HG02943 (cell line): ENCODE measurements around the gene FBXO22.
"Not testable (repeated sequence)": the region's sequence is repeated elsewhere in the genome, so short reads cannot be mapped to it uniquely, and the experiment has no call there.

ENCODE experiments used
- ATAC-seq: cut with Tn5 transposase; IDR thresholded peaks from one replicate; pipeline ENCODE4 v1.9.1; 2021; ENCODE audit warnings: mild to moderate bottlenecking, low read depth, moderate library complexity; ENCODE audit not compliant: unreplicated experiment

The FBXO22 gene

DNA sequence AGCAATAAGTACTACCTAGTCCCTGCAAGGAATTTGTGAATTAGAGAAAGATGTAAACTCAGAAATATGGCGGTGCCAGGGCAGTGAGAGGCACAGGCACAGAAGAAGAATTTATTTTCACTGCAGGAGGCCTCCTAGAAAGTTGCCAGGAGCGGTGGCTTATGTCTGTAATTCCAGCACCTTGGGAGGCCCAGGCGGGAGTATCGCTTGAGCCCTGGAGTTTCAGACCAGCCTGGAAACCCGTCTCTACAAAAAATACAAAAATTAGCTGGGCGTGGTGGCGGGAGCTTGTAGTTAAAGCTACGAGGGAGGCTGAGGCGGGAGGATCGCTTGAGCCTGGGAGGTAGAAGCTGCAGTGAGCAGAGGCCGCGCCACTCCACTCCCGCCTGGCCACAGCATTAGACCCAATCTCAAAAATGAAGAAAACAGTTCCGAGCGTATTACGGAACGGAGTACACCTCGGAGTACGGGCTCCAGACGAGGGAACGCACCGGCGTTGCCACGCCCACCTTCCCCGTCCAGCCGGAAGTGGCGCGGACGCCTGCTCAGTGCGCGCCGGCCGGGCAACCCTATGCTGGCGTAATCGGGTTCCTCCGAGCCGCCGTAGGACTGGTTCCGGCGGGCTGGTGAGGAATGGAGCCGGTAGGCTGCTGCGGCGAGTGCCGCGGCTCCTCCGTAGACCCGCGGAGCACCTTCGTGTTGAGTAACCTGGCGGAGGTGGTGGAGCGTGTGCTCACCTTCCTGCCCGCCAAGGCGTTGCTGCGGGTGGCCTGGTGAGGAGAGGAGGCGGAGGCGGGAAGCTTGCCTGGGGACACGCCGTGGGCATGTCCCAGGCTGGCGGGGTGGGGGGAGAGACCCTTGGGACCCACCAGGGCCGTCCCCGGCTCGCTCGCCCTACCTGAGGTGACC, at the start of gene FBXO22:
TSS of gene FBXO22 (plus strand) at position 548 of the 909 bp plus-strand sequence. CDS start at position 634, 86 bp downstream.
- peak; percentile 83 for ATAC-seq

DNA sequence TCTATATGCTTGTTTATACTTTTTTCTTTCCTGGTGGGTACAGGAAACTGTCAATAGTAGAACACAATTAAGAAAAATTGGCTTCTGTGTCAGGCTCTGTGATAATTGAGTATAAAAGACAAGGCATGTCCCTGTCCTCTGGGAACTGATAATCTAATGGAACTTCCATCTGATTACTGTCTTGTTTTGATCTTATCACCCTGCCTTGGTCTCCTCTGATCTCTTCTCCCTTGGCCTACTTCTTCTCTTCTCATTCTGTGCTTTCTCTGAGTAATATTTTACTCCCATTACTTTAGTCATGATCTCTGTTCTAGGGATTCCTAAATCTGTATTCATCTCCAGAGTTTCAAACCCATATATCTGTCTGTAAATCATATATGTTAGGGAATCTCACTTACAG, 45.8 kb upstream of the FBXO22 start:
- no peak for ATAC-seq

DNA sequence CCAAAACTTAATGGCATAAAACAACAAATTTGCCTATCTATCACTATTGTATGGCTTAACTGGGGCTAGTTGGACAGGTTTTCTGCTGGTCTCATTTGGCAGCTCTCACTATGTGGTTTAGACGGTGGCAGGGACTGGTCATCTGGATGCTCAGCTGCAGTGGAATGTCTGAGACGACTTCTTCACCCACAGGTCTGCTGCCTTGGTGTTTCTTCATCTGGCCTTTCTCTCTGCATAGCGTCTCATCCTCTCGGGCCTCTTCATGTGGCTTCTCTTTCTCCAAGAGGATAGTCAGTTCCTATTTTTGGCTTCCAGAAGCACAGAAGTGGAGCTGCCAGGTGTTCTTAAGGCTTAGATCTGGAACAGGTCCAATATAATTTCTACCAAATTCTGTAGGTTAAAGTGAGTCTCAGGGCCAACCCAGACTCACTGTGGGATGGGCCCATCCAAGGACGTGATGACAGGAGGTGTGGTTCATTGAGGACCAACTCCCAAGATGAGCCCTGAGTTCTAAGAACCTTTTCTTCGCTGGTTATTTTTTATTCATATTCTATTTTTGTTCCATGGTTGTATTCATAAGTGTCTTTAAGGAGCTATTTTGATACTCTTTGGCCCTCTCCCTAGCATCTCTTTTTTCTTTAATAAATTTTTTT, 41.8 kb upstream of the FBXO22 start:
- ATAC-seq = no peak

DNA sequence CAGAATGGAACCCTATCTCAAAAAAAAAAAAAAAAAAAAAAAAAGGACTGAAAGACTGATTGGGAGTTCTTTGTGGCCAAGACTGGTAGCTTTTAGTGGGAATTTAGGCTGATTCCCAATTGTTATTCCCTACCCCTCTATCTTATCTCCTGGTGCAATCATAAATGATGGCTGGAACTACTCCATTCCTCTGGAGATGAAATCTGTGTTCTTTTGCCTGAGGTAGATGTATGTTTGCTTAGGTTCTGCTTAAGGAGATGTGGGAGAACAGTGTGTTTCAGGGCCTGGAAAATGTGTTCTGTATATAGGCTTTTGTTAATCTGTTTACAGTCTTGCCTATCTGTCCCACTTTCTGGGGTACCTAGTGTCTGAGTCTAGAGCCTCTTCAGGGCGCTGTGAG, 40.9 kb upstream of the FBXO22 start:
- ATAC-seq = no peak

DNA sequence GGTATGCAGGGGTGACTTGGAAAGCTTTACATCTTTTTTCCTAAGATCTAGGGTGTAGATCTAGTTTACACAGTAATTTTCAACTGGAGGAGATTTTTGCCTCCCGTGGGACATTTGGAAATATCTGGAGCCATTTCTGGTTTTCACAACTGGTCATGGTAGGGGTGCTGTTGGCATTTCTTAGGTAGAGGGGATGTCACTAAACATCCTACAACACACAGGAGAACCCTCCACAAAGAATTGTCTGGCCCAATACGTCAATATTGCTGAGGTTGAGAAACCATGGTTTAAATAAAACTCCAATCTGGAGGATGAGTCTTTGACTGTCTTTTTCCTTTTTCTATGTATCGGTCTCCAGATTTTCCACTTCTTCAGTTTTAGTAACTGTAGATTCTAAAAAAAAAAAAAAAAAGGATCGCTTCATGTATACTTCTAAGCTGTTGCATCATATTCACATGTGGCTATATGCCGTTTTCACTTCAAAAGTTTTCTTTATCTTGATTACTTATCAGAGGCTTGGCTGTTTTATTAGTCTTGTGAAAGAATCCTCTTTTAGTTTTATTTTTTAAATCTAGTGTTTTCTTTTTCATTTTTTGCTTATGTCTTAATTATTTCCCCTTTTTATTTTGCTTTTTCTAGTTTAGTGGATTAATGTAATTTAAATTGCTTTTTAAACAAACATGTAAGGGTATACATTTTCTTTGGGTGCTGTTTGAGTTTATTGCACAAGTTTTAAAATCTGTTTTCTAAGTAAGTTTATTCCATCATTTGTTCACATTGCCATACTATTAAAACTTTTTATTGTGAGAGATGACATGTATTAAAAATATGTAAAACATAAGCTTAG, 39.2 kb upstream of the FBXO22 start:
- ATAC-seq = no peak

DNA sequence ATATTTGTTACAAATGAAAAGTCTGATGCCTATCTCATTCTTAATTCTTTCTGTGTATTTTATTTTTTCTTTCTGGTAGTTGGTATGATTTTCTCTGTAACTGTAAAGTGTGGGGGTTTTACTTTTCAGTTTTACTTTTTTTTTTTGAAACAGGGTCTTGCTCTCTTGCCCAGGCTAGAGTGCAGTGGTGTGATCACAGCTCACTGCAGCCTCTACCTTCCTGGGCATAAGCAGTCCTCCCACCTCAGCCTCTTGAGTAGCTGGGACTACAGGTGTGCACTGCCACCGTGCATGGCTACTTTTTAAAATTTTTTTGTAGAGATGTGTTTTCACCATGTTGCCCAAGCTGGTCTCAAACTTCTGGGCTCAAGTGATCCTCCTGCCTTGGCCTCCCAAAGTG, 37.6 kb upstream of the FBXO22 start:
- ATAC-seq = not testable (repeated sequence)

DNA sequence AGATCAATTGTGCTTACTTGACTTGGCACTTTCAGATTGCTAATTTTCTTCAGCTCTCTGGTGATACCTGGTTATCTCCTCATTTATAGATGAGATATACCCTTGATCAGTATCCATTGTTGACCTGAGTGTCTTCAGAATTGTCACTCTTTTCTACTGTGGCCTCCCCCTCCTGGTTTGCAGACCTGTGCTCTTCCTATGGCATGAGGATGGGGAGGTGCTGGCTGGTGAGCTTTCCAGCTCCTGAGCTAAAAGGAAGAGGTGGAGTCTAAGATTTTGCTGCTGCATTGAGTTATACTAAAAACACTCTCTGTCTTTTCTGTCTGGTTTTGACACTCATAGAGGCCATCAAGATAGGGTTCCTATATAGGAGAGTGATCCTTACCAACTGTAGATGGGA, 36.8 kb upstream of the FBXO22 start:
- no peak for ATAC-seq

DNA sequence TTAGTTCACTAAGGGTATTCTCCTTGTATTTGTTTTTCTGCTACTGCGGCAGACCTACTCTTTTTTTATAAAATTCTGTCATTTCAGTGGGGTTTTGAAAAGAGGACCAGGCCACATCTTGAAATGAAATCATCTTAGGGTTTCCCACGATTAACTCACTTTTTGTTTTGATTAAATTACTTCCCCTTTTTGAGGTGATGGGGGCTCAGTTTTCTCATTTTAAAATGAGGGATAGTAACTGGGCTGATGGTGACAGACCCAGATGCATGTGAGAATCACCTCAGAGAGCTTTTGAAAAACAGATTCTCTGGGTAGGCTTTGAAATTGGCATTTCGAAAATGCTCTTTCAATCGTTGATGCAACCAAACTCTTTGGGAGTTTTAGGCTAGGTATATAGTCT, 36.2 kb upstream of the FBXO22 start:
- no peak for ATAC-seq

DNA sequence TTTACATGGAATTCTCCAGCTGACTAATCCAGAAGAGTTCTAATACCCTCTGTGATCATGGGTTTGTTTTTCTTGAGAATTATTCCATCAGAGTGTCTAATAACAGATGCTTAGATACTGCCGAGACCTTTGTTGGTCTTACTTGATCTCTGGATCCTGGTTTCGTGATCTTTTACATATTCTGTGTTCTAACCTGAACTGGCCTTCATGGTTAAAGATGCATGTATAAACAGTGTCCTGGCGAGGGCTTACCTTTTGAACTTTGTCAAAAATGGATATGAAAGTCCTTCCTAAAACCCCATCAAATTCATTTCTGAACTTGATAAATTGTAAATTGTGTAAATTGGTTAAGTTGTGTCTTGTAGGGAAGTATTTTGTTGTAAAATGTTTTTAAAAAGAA, 35.7 kb upstream of the FBXO22 start:
- ATAC-seq = no peak

DNA sequence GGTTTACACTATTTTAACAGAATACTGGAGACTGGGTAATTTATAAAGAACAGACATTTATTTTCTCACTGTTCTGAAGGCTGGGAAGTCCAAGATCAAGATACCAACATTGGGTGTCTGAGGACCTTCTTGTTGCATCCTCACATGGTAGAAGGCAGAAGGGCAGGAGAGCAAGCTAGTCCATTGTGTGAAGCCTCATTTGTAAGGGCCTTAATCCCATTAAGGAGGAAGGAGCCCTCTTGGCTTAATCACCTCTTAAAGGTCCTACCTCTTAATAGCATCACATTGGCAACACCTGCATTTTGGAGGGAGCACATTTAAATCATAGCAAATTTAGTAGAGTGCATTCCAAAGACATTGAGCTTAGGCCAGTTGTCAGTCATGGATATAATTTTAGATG, 34.2 kb upstream of the FBXO22 start:
- no peak for ATAC-seq

DNA sequence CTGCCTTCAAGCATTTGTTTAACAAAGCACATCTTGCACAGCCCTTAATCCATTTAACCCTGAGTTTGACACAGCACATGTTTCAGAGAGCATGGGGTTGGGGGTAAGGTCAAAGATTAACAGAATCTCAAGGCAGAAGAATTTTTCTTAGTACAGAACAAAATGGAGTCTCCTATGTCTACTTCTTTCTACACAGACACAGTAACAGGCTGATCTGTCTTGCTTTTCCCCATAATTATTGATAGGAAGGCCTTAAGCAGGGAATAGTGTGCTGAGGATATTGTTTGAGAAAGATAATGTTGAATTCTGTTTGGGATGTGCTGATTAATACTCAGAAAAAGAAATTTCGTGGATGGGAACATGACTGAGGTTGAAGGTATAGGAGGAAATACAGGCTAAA, 32.1 kb upstream of the FBXO22 start:
- not testable (repeated sequence) for ATAC-seq

DNA sequence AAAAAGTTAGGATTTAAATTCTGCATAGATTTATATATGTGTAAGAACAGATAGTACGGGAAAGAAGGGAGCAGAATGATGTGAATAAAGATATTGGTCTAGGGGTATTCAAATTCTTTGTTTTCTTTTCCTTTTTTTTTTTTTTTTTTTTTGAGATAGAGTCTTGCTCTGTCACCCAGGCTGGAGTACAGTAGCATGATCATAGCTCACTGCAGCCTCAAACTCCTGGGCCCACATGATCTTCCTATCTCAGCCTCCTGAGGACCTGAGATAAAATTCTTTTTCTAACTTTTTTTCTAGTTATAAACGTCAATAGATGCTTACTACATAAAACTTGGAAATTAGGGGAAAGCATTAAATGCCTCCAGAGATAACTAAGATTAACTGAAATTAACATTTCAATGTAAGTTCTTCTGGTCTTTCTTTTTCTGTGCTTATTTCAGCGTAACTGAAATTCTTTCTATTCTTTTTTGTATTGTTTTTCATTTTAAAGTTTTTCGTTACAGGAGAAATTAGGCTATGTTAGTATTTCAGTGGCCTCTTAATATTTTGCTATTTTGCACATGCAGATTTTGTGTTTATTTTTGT, 31.2 kb upstream of the FBXO22 start:
- ATAC-seq = no peak

DNA sequence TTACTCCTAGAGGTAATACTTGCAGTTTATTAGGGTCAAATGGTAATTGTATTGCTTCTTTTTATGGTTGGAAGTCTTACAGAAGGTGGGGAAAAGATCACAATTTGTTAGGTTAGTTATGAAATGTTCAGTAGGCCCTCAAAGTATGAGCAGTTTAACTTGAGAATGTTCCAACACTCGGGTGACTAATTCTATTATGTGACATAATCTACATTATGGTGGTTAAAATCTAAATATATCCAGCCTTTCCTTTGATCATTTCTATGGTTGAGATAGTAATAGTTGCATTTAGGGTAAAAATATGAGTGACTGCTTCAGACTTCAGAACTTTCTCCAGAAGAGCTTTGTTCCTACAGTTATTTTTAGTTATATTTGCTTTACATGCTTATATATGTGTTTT, 19.6 kb upstream of the FBXO22 start:
- no peak for ATAC-seq

DNA sequence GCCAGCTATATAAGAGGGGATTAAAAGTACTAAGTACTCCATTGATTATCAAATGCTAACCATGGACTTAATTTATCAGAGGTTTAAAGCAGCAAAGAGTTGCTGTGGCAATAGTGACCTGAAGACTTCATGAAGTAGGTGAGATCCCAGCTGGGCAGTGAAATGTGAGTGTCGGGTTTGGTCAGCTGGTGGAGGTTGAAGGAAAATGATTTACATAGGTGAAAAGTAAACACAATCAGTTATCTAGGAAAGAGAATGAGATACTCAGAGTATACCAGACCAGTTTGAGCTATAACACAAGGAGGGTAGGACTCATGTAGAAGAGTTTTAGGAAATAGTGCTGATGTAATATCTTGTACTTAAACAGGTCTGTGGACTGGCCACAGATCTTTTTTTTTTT, 16.5 kb upstream of the FBXO22 start:
- no peak for ATAC-seq

DNA sequence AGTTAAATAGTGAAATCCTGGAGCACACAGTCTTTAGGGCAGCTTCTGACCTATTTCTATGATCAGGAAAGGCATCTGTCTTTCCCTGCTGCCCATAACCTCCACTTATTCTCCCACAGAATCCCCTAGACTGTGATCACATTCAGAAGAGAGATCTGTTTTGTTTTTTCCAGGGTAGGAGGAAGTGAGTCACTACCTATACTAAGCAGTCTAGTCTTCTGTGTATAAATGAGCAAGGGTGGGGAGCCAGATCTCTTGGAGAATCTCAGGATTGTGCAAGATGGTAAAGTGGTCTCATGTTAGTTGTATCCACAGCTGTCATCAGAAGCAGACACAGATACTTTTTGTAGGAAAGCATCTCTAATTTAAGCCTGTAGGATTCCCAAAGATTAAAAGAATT, 11.8 kb upstream of the FBXO22 start:
- no peak for ATAC-seq

DNA sequence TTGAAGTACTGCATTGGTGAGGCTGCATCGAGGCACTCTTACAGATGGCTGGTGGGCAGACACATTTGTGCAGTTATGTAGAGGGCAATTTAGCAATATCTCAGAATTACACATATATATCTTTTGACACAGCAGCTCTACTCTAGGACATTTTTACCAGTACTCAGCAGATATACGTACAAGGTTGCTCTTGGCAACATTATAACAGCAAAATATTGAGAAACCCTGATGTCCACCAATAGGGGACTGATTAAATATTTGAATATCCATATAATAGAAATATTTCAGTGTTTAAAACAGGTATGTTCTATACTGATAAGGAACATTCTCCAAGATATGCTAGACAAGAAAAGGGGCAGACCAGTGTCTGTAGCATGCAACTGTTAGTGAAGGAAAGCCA, 7.9 kb upstream of the FBXO22 start:
- ATAC-seq = no peak

DNA sequence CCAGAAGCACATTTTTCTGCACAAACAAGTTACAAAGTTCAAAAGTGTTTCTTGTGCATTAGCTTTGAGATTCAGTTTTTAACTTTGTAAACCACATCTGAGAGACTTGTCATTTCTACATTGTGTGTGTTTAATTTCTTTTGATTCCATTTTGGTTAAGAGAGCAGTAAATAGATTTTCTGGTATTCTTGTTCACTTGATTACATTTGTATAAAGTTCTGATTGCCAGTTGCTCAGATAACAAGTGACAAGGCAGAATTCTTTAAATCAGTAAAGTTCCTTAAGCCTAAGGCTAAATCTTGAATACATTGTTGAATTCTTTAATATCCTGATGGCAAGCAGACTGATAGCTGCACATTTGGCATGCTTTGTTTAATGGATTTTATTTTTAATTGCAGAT, 3.1 kb upstream of the FBXO22 start:
- ATAC-seq = no peak

DNA sequence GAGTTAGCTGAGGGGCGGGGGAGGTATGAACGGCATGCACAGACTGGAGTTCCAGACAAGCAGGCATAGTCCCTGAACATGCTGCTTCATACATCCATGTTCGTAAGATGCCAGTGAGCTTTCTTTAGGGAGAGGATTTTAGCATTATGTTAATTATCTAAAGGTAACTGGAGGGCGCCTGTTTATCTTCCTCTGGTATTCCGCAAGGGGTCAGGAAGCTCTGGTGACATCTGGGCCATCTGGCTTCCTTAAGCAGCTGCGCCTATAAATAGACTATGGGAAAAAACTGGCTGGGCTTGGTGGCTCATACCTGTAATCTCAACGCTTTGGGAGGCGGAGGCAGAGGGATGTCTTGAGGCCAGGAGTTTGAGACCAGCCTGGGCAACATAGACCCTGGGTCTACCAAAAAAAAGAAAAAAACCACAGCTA, 1.5 kb upstream of the FBXO22 start:
- ATAC-seq = no peak

DNA sequence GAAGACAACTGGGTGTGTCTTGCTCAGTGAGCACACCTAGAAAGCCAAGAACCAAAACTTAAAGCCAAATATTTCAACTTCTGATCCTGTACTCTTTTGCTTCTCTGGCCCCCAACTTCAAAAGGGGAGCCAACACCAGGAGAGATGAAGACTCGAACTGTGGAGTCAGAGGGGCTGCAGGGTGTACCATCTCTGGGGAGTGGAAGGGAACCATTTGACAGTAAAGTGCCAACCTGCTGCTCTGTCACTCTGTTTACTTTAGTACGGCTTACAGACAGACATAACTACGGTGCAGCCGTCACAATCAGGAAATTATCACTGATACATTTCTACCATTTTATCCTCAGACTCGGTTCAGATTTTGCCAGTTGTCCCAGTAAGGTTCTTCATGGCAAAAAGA, 1.6 kb downstream of the FBXO22 start:
- ATAC-seq = no peak

DNA sequence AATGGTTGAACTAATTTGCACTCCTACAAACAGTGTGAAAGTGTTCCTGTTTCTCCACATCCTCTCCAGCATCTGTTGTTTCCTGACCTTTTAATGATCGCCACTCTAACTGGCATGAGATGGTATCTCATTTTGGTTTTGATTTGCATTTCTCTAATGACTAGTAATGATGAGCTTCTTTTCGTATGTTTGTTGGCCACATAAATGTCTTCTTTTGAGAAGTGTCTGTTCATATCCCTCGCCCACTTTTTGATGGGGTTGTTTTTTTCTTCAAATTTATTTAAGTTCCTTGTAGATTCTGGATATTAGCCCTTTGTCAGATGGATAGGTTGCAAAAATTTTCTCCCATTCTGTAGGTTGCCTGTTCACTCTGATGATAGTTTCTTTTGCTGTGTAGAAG, 6.7 kb downstream of the FBXO22 start:
- not testable (repeated sequence) for ATAC-seq

DNA sequence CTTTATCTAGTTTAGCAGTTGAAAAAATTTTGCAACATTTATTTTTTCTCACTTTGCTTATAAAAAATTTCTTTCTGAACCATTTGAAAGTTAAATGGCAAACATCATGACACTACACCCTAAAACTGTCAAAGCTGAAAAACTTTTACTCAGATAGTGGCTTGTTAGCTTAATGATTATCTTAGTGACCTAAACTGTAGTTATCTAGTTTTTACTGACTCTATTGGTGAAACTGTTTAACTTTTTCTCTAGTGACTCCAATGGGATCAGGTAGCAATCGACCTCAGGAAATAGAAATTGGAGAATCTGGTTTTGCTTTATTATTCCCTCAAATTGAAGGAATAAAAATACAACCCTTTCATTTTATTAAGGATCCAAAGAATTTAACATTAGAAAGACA, 13.3 kb downstream of the FBXO22 start:
- ATAC-seq = no peak
